Smooth muscle cell (in vitro differentiated cells): ENCODE results near the gene DNLZ. TPM values are rescaled to one million over a fixed set of nuclear protein-coding genes. Genes with fewer than 3 reads are reported as not detected.

Experiments
- DNase-seq: peaks from one replicate; lab custom pipeline; 2025; ENCODE audit not compliant: unreplicated experiment; lab: John Stamatoyannopoulos, UW
- H2AFZ ChIP-seq: fragments of 200-600 bp; sonication (generic); 2 replicates; pipeline ENCODE4 v1.6.0; 2016; ENCODE audit warnings: antibody characterized with exemption, low read depth, mild to moderate bottlenecking
- H3F3A ChIP-seq: fragments of 200-600 bp; sonication (generic); 2 replicates; pipeline ENCODE4 v1.6.0; 2017; ENCODE audit warnings: antibody characterized with exemption, low read depth
- H3K27ac ChIP-seq: fragments of 200-600 bp; sonication (generic); 2 replicates; pipeline ENCODE4 v1.5.1; 2016; ENCODE audit warnings: low read depth, mild to moderate bottlenecking
- H3K27me3 ChIP-seq: fragments of 200-600 bp; sonication (generic); 2 replicates; pipeline ENCODE4 v1.6.1; 2016; ENCODE audit warnings: low read depth, mild to moderate bottlenecking
- H3K36me3 ChIP-seq: fragments of 200-600 bp; sonication (generic); 2 replicates; pipeline ENCODE4 v1.5.1; 2016; ENCODE audit warnings: low read depth
- H3K4me1 ChIP-seq: fragments of 200-600 bp; sonication (generic); 2 replicates; pipeline ENCODE4 v1.5.1; 2016; ENCODE audit warnings: low read depth
- H3K4me2 ChIP-seq: fragments of 200-600 bp; sonication (generic); 2 replicates; pipeline ENCODE4 v1.6.0; 2016; ENCODE audit warnings: mild to moderate bottlenecking
- H3K4me3 ChIP-seq: fragments of 200-600 bp; sonication (generic); 2 replicates; pipeline ENCODE4 v1.5.1; 2016; ENCODE audit warnings: mild to moderate bottlenecking
- H3K79me2 ChIP-seq: fragments of 200-600 bp; sonication (generic); 2 replicates; pipeline ENCODE4 v1.6.0; 2016; ENCODE audit warnings: low read depth, mild to moderate bottlenecking
- H3K9ac ChIP-seq: fragments of 200-600 bp; sonication (generic); 2 replicates; pipeline ENCODE4 v1.6.0; 2016; ENCODE audit warnings: low read depth
- H3K9me3 ChIP-seq: fragments of 200-600 bp; sonication (generic); replicated peaks from 2 replicates; pipeline ENCODE4 v1.5.1; 2016; ENCODE audit warnings: low read depth
- H4K20me1 ChIP-seq: fragments of 200-600 bp; sonication (generic); 2 replicates; pipeline ENCODE4 v1.6.0; 2016; ENCODE audit warnings: low read depth
- CTCF ChIP-seq: fragments of 200-600 bp; sonication (generic); IDR thresholded peaks from 2 replicates; pipeline ENCODE4 v1.5.1; 2017; ENCODE audit warnings: borderline replicate concordance, mild to moderate bottlenecking, antibody characterized with exemption; ENCODE audit not compliant: insufficient read depth, poor library complexity, severe bottlenecking
- WGBS: methylation state at CpG from one replicate; pipeline ENCODE4 v1.1.7; 2016; ENCODE audit warnings: low lambda C conversion rate; 5-methylcytosine and 5-hydroxymethylcytosine counted together
- polyA plus RNA-seq: library from polyadenylated mRNA; unstranded; fragments of >200 nt; fragmentation: Nextera tagmentation; extraction: Ambion mirVana; gene quantifications from 2 replicates; pipeline ENCODE4 v1.2.1, GENCODE V29; 2016
- total RNA-seq: library from RNA; depleted of rRNA; stranded (reverse); fragments of >200 nt; gene quantifications from 2 replicates; pipeline ENCODE4 v1.2.3, GENCODE V29; 2014

DNLZ gene
- total and polyA plus RNA-seq, 2 experiments from 2014 or later, result 19.0 to 31.5 TPM

GRCh38 chr9:136355616-136356557 lies 7.7 kb downstream of the DNLZ start:
- peaks cover 27% of the 10 kb centered on the region for H4K20me1 ChIP-seq
- TF ChIP-seq CTCF, result no peak
- no peaks in the 10 kb centered on the region for H3F3A ChIP-seq
- no peak overlapping the region for H3K27ac ChIP-seq
- H3K27me3 ChIP-seq, result no peaks in the 10 kb centered on the region
- no peak overlapping the region for H3K4me2 ChIP-seq
- H3K79me2 ChIP-seq, result no peaks in the 10 kb centered on the region
- no peaks in the 10 kb centered on the region for H3K9me3 ChIP-seq
- no peak for DNase-seq
- no peaks in the 10 kb centered on the region for H3K4me1 ChIP-seq
- WGBS, result 92% methylated on average over 49 of the region's 54 CpGs
- no peak overlapping the region for H2AFZ ChIP-seq
- no peak overlapping the region for H3K9ac ChIP-seq
- no peak overlapping the region for H3K4me3 ChIP-seq
- no peaks in the 10 kb centered on the region for H3K36me3 ChIP-seq

DNA sequence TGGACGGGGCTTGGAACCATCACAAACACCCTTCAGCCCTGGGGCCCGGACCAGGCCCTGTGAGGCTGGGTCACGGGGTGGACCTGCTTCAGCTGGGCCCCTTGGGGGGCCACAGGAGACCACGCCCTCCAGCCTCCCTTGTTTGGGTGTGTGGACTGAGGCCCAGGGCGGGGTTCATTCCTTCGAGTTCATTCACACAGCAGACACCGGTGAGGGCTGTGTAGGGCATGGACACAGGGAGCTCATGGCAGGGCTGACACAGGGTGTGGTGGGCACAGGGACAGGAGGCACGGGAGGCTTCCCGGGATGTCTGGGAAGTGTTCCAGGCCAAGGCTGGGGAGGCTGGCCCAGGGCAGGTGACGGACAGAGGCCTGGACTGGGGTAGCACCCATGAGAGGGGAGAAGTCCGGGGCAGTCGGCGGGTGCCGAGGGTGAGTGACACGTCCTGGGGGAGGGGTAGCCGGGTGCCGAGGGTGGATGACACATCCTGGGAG lies 8.9 kb downstream of the DNLZ start:
- Histone ChIP-seq H3F3A (no peaks in the 10 kb centered on the region), H4K20me1 (peaks cover 32% of the 10 kb centered on the region), H2AFZ (no peak overlapping the region), H3K79me2 (no peaks in the 10 kb centered on the region), H3K4me3 (no peak overlapping the region), H3K9ac (no peak overlapping the region), H3K27me3 (no peaks in the 10 kb centered on the region), H3K36me3 (no peaks in the 10 kb centered on the region), H3K9me3 (no peaks in the 10 kb centered on the region), H3K27ac (no peak overlapping the region), H3K4me1 (no peaks in the 10 kb centered on the region), H3K4me2 (no peak overlapping the region)
- TF ChIP-seq CTCF, result no peak
- no peak for DNase-seq
- WGBS, result 76% methylated on average over 15 of the region's 17 CpGs

DNA sequence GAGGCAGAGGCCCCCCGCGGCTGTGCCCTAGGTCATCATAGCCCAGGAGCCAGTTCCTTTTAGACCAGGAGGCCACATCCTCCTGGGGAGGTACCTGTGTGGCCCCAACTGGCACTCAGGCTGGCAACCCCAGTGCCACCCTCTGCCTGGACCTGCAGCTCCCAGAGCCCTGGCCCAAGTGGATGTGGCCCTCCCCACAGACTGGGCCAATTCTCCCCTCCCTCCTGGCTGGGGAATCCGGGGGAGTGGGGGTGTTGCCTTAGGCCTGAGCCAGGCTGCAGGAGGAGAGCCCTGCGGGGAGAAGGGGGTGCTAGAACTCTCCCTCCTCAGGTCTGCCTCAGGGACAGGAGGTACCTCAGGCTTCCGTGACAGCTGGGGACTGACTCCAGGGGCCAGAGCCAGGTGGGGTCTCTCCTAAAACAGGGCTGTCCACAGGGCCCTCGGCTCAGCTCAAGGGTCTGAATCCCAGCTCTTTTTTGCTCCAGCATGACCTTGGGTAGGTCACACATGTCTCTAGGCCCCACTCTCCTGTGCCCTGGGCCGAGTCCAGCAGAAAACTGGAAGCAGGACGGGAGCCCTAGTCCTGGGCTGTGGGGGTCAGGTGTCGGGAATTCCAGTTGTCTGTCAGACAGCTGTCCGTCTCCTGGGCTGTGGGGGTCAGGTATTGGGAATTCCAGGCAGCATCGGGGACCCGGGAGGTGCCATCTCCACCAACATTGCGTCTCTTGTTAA lies 9.6 kb downstream of the DNLZ start:
- Histone ChIP-seq H3K4me2 (no peak overlapping the region), H3K9ac (no peak overlapping the region), H3K4me1 (no peaks in the 10 kb centered on the region), H3K36me3 (no peaks in the 10 kb centered on the region), H3F3A (no peaks in the 10 kb centered on the region), H3K27ac (no peak overlapping the region), H3K9me3 (no peaks in the 10 kb centered on the region), H3K27me3 (no peaks in the 10 kb centered on the region), H3K4me3 (no peak overlapping the region), H4K20me1 (peaks cover 32% of the 10 kb centered on the region), H3K79me2 (no peaks in the 10 kb centered on the region), H2AFZ (no peak overlapping the region)
- TF ChIP-seq CTCF, result no peak
- no peak for DNase-seq
- 93% methylated on average over 13 of the region's 13 CpGs for WGBS
